WTC11 (cell line): Measurements from ENCODE around the gene TTI1. TPM values are rescaled to one million over a fixed set of nuclear protein-coding genes. Genes with fewer than 3 reads are reported as not detected.

Experiments used
- ATAC-seq: fragments of 200-7000 bp; cut with Tn5 transposase; 2 replicates; pipeline ENCODE4 v1.10.0; 2021; ENCODE audit warnings: mild to moderate bottlenecking, moderate library complexity
- CTCF ChIA-PET: fragments of 300-600 bp; sonication (Branson Sonifier 250); formaldehyde crosslinking; loops from one replicate; lab custom pipeline; 2021; ENCODE audit warnings: antibody characterized with exemption; lab: Charles Lee
- POLR2A ChIA-PET: fragments of 350-600 bp; sonication (Branson Sonifier 250); formaldehyde crosslinking; loops from one replicate; lab custom pipeline; 2021; ENCODE audit warnings: antibody characterized with exemption; lab: Charles Lee
- DNase-seq: peaks from one replicate; pipeline ENCODE4 v3.0.0; 2021; ENCODE audit warnings: low spot score
- H3K27ac Mint-ChIP-seq: 2 replicates; pipeline ENCODE4 v1.8.0; 2021; ENCODE audit warnings: mixed read lengths
- H3K27me3 Mint-ChIP-seq: 2 replicates; pipeline ENCODE4 v1.8.0; 2021; ENCODE audit warnings: low read depth, mild to moderate bottlenecking, moderate library complexity, mixed read lengths
- H3K36me3 Mint-ChIP-seq: 2 replicates; pipeline ENCODE4 v1.8.0; 2021; ENCODE audit warnings: mixed read lengths
- H3K4me1 Mint-ChIP-seq: 2 replicates; pipeline ENCODE4 v1.8.0; 2022; ENCODE audit warnings: mixed read lengths
- H3K4me3 Mint-ChIP-seq: 2 replicates; pipeline ENCODE4 v1.8.0; 2021; ENCODE audit warnings: mild to moderate bottlenecking, moderate library complexity, mixed read lengths
- H3K9me3 Mint-ChIP-seq: 2 replicates; pipeline ENCODE4 v1.8.0; 2021; ENCODE audit warnings: mixed read lengths
- CREB1 ChIP-seq: sonication (generic); formaldehyde crosslinking; IDR thresholded peaks from 2 replicates; pipeline ENCODE4 v1.8.0; 2023; ENCODE audit warnings: mild to moderate bottlenecking, missing genetic modification reagents
- ETV6 ChIP-seq: sonication (generic); formaldehyde crosslinking; IDR thresholded peaks from 2 replicates; pipeline ENCODE4 v1.8.1; 2022; ENCODE audit warnings: mild to moderate bottlenecking, missing genetic modification reagents
- FOXK1 ChIP-seq: sonication (generic); formaldehyde crosslinking; IDR thresholded peaks from 2 replicates; pipeline ENCODE4 v1.8.0; 2022; ENCODE audit warnings: mild to moderate bottlenecking, moderate library complexity, missing genetic modification reagents
- NFE2L1 ChIP-seq: sonication (generic); formaldehyde crosslinking; IDR thresholded peaks from 2 replicates; pipeline ENCODE4 v1.8.1; 2023; ENCODE audit warnings: missing genetic modification reagents
- SP1 ChIP-seq: sonication (generic); formaldehyde crosslinking; conservative IDR thresholded peaks from 2 replicates; pipeline ENCODE4 v1.8.1; 2022; ENCODE audit warnings: missing genetic modification reagents
- ZNF317 ChIP-seq: sonication (generic); formaldehyde crosslinking; IDR thresholded peaks from 2 replicates; pipeline ENCODE4 v1.8.1; 2023; ENCODE audit warnings: low read depth, mild to moderate bottlenecking, moderate library complexity, missing genetic modification reagents, borderline replicate concordance
- total RNA-seq: library from RNA; stranded (reverse); gene quantifications from 3 replicates; pipeline ENCODE4 v1.2.3, GENCODE V29; 2021
- TF ChIP-seq, protein P1 (sequence below): sonication (generic); formaldehyde crosslinking; IDR thresholded peaks from 2 replicates; pipeline ENCODE4 v1.8.0; 2022; ENCODE audit warnings: mild to moderate bottlenecking, missing genetic modification reagents
- TF ChIP-seq, protein P2 (sequence below): fragments of 250-450 bp; sonication (Bioruptor Pico); IDR thresholded peaks from 2 replicates; pipeline ENCODE4 v1.9.0; 2021; ENCODE audit warnings: mild to moderate bottlenecking, borderline replicate concordance
- TF ChIP-seq, protein P3 (sequence below): sonication (generic); formaldehyde crosslinking; IDR thresholded peaks from 2 replicates; pipeline ENCODE4 v1.8.0; 2023; ENCODE audit warnings: missing genetic modification reagents
- TF ChIP-seq, protein P4 (sequence below): sonication (generic); formaldehyde crosslinking; IDR thresholded peaks from 2 replicates; pipeline ENCODE4 v1.8.1; 2023; ENCODE audit warnings: mild to moderate bottlenecking, moderate library complexity, missing genetic modification reagents
- TF ChIP-seq, protein P5 (sequence below): fragments of 250-450 bp; sonication (Bioruptor Pico); IDR thresholded peaks from 2 replicates; pipeline ENCODE4 v2.1.2; 2022; ENCODE audit warnings: mild to moderate bottlenecking, moderate library complexity
- TF ChIP-seq, protein P6 (sequence below): sonication (generic); formaldehyde crosslinking; IDR thresholded peaks from 2 replicates; pipeline ENCODE4 v1.8.1; 2022; ENCODE audit warnings: mild to moderate bottlenecking, moderate library complexity, missing genetic modification reagents
- TF ChIP-seq, protein P7 (sequence below): sonication (generic); formaldehyde crosslinking; IDR thresholded peaks from 2 replicates; pipeline ENCODE4 v1.8.1; 2023; ENCODE audit warnings: mild to moderate bottlenecking, missing genetic modification reagents, moderate library complexity

Gene TTI1
- total RNA-seq, 1 experiment from 2014 or later: 43.5 TPM

DNA sequence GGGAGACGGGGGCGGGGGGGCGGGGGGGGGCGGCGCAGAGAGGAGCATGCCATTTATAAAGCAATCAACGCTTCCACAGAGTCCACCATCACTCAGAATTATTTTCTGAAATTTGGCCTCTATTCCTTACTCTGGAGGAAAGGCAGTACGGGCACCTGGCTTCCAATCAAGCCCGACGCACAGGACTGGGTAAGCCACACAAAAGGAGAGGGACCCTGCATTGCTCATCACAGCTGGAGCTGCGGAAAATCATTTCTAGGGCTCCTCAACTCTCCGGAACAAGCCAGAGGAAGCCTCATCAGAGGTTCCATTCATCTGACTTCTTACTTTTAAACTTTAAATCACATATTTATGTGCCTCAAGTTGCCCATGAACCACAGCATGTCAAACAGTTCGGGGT lies 55.9 kb downstream of the TTI1 start:
- no peaks in the 10 kb centered on the region for H3K9me3 Mint-ChIP-seq

DNA sequence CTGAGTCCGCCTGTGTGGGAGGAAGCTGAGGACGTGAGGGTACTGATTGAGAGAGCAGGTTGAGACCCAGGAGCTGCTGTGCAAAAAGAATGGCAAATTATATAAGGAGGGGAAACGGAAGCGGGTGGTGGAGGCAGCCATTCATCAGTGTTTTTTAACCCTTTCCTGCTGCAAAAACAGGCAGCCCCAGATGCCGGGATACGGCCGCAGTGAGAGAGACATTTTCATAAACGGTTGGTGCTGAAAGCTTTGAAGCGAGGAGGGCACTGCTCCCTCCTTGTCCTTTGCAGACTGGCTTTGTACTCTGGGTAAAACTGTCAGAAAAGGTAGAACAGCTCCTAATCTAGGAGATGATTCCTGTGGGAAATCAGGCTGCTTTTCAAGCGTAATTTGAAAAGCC lies 56.4 kb downstream of the TTI1 start:
- H3K4me1 Mint-ChIP-seq: peaks cover 35% of the 10 kb centered on the region
- no peak for DNase-seq
- TF ChIP-seq NFE2L1: no peak
- TF ChIP-seq, protein P1, sequence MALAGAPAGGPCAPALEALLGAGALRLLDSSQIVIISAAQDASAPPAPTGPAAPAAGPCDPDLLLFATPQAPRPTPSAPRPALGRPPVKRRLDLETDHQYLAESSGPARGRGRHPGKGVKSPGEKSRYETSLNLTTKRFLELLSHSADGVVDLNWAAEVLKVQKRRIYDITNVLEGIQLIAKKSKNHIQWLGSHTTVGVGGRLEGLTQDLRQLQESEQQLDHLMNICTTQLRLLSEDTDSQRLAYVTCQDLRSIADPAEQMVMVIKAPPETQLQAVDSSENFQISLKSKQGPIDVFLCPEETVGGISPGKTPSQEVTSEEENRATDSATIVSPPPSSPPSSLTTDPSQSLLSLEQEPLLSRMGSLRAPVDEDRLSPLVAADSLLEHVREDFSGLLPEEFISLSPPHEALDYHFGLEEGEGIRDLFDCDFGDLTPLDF (CRISPR knock-in tag): no peak
- TF ChIP-seq SP1 (CRISPR knock-in tag): no peak
- TF ChIP-seq FOXK1 (CRISPR knock-in tag): no peak
- TF ChIP-seq, protein P2, sequence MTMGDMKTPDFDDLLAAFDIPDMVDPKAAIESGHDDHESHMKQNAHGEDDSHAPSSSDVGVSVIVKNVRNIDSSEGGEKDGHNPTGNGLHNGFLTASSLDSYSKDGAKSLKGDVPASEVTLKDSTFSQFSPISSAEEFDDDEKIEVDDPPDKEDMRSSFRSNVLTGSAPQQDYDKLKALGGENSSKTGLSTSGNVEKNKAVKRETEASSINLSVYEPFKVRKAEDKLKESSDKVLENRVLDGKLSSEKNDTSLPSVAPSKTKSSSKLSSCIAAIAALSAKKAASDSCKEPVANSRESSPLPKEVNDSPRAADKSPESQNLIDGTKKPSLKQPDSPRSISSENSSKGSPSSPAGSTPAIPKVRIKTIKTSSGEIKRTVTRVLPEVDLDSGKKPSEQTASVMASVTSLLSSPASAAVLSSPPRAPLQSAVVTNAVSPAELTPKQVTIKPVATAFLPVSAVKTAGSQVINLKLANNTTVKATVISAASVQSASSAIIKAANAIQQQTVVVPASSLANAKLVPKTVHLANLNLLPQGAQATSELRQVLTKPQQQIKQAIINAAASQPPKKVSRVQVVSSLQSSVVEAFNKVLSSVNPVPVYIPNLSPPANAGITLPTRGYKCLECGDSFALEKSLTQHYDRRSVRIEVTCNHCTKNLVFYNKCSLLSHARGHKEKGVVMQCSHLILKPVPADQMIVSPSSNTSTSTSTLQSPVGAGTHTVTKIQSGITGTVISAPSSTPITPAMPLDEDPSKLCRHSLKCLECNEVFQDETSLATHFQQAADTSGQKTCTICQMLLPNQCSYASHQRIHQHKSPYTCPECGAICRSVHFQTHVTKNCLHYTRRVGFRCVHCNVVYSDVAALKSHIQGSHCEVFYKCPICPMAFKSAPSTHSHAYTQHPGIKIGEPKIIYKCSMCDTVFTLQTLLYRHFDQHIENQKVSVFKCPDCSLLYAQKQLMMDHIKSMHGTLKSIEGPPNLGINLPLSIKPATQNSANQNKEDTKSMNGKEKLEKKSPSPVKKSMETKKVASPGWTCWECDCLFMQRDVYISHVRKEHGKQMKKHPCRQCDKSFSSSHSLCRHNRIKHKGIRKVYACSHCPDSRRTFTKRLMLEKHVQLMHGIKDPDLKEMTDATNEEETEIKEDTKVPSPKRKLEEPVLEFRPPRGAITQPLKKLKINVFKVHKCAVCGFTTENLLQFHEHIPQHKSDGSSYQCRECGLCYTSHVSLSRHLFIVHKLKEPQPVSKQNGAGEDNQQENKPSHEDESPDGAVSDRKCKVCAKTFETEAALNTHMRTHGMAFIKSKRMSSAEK: no peak
- TF ChIP-seq, protein P3, sequence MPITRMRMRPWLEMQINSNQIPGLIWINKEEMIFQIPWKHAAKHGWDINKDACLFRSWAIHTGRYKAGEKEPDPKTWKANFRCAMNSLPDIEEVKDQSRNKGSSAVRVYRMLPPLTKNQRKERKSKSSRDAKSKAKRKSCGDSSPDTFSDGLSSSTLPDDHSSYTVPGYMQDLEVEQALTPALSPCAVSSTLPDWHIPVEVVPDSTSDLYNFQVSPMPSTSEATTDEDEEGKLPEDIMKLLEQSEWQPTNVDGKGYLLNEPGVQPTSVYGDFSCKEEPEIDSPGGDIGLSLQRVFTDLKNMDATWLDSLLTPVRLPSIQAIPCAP (CRISPR knock-in tag): no peak
- TF ChIP-seq, all 79 proteins: peak for 0
- ChIA-PET CTCF (interaction anchor here (0.7 to 1.5 kb wide), 5 partner anchors 16 to 413 kb away, joined by 3 to 4 read pairs (median 3); no protein-coding TSS in a partner anchor), POLR2A (interaction anchor here (0.5 kb wide), 1 partner anchor 72 kb away, joined by 3 read pairs; no protein-coding TSS in a partner anchor)
- ATAC-seq: no peak; the same call in 1 of the 2 replicates
- peak overlapping the region; percentile 51 for H3K4me3 Mint-ChIP-seq
- H3K9me3 Mint-ChIP-seq: peaks cover 2% of the 10 kb centered on the region
- H3K36me3 Mint-ChIP-seq: peaks cover 7% of the 10 kb centered on the region
- H3K27ac Mint-ChIP-seq: no peak overlapping the region; the same call in 1 of the 2 replicates
- peaks cover 16% of the 10 kb centered on the region for H3K27me3 Mint-ChIP-seq

More for the DNA sequence above, 55.9 kb downstream of the TTI1 start:
- 0 out of 2 replicates have a peak, but pooled peaks have one; percentile 17 for ATAC-seq
- Mint-ChIP-seq H3K36me3 (peaks cover 5% of the 10 kb centered on the region), H3K27me3 (peaks cover 12% of the 10 kb centered on the region), H3K27ac (no peak overlapping the region), H3K4me3 (no peak overlapping the region), H3K4me1 (peaks cover 31% of the 10 kb centered on the region)
- CTCF ChIA-PET: interaction anchor here (0.7 to 0.9 kb wide), 4 partner anchors 15 to 413 kb away, joined by 3 to 4 read pairs (median 4); no protein-coding TSS in a partner anchor
- no peak for TF ChIP-seq ZNF317 (CRISPR knock-in tag)
- TF ChIP-seq, protein P4, sequence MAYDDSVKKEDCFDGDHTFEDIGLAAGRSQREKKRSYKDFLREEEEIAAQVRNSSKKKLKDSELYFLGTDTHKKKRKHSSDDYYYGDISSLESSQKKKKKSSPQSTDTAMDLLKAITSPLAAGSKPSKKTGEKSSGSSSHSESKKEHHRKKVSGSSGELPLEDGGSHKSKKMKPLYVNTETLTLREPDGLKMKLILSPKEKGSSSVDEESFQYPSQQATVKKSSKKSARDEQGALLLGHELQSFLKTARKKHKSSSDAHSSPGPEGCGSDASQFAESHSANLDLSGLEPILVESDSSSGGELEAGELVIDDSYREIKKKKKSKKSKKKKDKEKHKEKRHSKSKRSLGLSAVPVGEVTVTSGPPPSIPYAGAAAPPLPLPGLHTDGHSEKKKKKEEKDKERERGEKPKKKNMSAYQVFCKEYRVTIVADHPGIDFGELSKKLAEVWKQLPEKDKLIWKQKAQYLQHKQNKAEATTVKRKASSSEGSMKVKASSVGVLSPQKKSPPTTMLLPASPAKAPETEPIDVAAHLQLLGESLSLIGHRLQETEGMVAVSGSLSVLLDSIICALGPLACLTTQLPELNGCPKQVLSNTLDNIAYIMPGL: no peak
- no peak for DNase-seq
- POLR2A ChIA-PET: interaction anchor here (0.5 kb wide), 1 partner anchor 72 kb away, joined by 3 read pairs; no protein-coding TSS in a partner anchor

DNA sequence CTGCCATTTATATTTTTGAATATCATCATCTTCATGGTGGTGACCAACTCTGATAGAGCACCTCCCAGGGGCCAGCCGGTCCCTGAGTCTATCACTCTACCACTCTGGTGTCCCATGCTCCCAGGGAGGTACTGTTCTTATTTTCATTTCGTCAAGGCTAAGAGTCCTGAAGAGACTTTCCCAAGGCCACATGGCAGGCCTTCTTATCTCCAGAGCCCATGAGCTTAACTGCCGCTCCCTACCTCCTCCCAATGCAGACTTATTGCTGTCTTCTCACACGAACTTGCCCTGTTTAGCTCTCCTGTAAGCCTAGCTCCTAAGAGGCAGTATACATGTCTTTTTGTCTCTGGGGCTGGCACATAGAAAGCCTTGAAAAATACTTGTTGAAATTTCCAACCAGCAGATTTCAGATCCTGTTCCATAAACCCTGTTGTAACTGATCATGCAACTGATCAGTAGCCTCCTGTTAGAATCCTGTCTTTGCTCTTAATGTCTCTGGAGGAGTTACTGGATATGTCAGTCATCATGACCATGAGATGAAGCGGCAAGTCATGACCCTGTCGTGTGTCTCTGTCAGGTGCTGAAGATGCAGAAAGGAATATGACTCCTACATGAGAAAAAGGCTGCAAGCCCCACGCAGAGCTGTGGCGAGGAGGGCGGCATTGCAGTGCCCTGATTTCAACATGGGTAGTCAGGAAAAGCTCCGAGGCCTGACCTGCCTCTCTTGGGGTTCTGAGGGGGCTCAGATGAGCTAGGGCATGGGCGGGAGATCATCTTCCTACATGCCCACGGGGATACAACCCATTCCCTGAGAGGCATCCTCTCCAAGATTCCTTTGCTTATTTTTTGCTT lies 60.0 kb downstream of the TTI1 start:
- CTCF ChIA-PET: interaction anchor here (0.9 to 2.6 kb wide), 5 partner anchors 7 to 409 kb away, joined by 3 to 11 read pairs (median 4); no protein-coding TSS in a partner anchor
- ATAC-seq: no peak
- TF ChIP-seq, protein P5, sequence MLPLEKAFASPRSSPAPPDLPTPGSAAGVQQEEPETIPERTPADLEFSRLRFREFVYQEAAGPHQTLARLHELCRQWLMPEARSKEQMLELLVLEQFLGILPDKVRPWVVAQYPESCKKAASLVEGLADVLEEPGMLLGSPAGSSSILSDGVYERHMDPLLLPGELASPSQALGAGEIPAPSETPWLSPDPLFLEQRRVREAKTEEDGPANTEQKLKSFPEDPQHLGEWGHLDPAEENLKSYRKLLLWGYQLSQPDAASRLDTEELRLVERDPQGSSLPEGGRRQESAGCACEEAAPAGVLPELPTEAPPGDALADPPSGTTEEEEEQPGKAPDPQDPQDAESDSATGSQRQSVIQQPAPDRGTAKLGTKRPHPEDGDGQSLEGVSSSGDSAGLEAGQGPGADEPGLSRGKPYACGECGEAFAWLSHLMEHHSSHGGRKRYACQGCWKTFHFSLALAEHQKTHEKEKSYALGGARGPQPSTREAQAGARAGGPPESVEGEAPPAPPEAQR (CRISPR knock-in tag): no peak
- no peak for TF ChIP-seq CREB1 (CRISPR knock-in tag)
- TF ChIP-seq, protein P6, sequence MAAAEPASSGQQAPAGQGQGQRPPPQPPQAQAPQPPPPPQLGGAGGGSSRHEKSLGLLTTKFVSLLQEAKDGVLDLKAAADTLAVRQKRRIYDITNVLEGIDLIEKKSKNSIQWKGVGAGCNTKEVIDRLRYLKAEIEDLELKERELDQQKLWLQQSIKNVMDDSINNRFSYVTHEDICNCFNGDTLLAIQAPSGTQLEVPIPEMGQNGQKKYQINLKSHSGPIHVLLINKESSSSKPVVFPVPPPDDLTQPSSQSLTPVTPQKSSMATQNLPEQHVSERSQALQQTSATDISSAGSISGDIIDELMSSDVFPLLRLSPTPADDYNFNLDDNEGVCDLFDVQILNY (CRISPR knock-in tag): no peak
- no peak for TF ChIP-seq ETV6 (CRISPR knock-in tag)
- TF ChIP-seq, protein P7, sequence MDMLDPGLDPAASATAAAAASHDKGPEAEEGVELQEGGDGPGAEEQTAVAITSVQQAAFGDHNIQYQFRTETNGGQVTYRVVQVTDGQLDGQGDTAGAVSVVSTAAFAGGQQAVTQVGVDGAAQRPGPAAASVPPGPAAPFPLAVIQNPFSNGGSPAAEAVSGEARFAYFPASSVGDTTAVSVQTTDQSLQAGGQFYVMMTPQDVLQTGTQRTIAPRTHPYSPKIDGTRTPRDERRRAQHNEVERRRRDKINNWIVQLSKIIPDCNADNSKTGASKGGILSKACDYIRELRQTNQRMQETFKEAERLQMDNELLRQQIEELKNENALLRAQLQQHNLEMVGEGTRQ (CRISPR knock-in tag): no peak
- Mint-ChIP-seq H3K27ac (no peak overlapping the region), H3K4me3 (no peak overlapping the region), H3K27me3 (peaks cover 43% of the 10 kb centered on the region), H3K4me1 (peaks cover 58% of the 10 kb centered on the region), H3K36me3 (peaks cover 23% of the 10 kb centered on the region), H3K9me3 (peaks cover 26% of the 10 kb centered on the region)
- POLR2A ChIA-PET: no interaction called here
- no peak for DNase-seq
